ENCODE data around the gene NAV1.

DNA sequence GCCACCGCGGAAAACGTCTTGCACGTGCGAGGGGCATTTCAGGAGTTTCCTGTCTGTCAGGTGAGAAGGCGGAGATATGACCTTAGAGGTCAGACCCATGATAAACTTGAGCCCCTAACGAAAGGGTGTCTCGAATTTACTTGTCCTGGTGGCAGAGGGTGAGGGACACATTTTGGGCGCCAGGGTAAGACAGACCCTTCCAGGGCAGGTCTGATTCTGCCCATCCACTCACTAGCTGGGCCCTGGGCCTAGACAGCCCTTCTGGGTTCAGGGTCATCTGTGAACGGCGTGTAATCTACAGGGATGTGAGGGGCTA lies 31.6 kb upstream of the NAV1 start:
- TF ChIP-seq EZH2phosphoT487 (IDR thresholded peaks at IDR 0.05; ENCODE audit: insufficient read depth, low read depth) (no peak), EZH2 (IDR thresholded peaks at IDR 0.05; ENCODE audit: insufficient read depth, poor library complexity, severe bottlenecking) (no peak)
